ENCODE results near the gene PRDX5.

- TF ChIP-seq CTCF (IDR thresholded peaks at IDR 0.05) (no peak), POLR2AphosphoS5 (IDR thresholded peaks at IDR 0.05) (no peak), POLR2A (IDR thresholded peaks at IDR 0.05) (no peak)
Observed at GRCh38 chr11:64291262-64291751, 26.6 kb upstream of the PRDX5 start, which contains the start of gene KCNK4.

Measured in stomach (tissue), 4 donors.